Measurements from ENCODE around the gene MAP3K2. TPM values are rescaled to one million over a fixed set of nuclear protein-coding genes. Genes with fewer than 3 reads are reported as not detected.

MAP3K2 gene
- total RNA-seq, 1 donor from 2014 or later: 27.9 TPM

DNA sequence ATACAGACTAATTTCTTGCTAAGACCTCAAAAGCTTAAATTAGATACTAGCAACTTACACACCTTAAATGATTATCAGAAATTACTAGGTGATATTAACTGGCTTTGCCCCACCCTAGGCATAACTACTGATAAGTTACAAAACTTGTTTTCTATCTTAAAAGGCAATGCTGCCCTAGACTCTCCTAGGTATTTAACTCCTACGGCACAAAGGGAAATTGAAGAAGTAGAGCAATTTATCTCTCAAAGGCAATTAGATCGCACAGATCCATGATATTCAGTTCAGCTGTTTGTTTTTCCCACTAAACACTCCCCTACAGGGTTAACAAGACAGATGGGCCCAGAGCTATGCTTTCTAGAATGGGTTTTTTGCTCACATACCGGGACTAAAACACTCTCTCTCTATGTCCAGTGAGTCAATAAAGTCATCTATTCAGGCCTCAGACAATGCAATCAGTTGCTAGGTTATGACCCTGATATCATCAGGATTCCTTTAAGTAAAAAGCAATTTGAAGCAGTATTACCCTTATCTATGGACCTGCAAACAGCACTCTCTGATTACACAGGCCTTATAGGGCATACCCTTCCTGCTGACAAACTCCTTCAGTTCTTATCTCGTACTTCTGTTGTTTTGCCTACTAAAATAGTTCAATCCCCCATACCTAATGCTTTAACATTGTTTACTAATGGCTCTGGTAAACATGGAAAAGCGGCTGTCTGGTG lies 14.3 kb downstream of the MAP3K2 start:
- FAIRE-seq (no peak), DNase-seq (ENCODE audit: low read depth) (no peak)
- TF ChIP-seq, protein P1, sequence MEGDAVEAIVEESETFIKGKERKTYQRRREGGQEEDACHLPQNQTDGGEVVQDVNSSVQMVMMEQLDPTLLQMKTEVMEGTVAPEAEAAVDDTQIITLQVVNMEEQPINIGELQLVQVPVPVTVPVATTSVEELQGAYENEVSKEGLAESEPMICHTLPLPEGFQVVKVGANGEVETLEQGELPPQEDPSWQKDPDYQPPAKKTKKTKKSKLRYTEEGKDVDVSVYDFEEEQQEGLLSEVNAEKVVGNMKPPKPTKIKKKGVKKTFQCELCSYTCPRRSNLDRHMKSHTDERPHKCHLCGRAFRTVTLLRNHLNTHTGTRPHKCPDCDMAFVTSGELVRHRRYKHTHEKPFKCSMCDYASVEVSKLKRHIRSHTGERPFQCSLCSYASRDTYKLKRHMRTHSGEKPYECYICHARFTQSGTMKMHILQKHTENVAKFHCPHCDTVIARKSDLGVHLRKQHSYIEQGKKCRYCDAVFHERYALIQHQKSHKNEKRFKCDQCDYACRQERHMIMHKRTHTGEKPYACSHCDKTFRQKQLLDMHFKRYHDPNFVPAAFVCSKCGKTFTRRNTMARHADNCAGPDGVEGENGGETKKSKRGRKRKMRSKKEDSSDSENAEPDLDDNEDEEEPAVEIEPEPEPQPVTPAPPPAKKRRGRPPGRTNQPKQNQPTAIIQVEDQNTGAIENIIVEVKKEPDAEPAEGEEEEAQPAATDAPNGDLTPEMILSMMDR (IDR thresholded peaks at IDR 0.05; ENCODE audit: insufficient read depth, low read length, severe bottlenecking): no peak
- H3K36me3 ChIP-seq (ENCODE audit: control insufficient read depth, insufficient read depth, low read length): no peaks in the 10 kb centered on the region
- H3K27me3 ChIP-seq (ENCODE audit: control insufficient read depth, insufficient read depth, low read length): no peaks in the 10 kb centered on the region
- no peak overlapping the region for H3K4me3 ChIP-seq (ENCODE audit: low read depth, low read length)

DNA sequence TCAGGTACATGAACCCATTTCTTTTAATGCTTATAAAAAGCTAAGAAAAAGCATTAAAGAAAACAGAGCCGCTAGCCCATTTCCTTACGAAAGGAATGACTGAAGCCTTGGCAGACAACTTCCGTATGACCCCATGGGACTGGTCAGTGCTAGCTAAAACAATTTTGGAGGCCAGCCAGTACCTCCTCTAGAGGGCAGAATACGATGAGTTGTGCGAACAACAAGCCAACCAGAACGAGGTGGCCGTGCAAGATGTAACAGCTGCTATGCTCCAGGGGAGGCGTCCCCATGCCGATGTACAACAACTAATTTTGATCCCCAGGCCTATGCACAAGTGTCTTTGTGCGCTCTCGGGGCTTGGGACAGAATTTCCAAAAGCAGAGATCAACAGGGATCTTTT lies 16.7 kb downstream of the MAP3K2 start:
- TF ChIP-seq, protein P1 (IDR thresholded peaks at IDR 0.05; ENCODE audit: insufficient read depth, low read length, severe bottlenecking): no peak
- no peaks in the 10 kb centered on the region for H3K27me3 ChIP-seq (ENCODE audit: control insufficient read depth, insufficient read depth, low read length)
- H3K36me3 ChIP-seq (ENCODE audit: control insufficient read depth, insufficient read depth, low read length): no peaks in the 10 kb centered on the region
- no peak for FAIRE-seq
- no peak overlapping the region for H3K4me3 ChIP-seq (ENCODE audit: low read depth, low read length)
- DNase-seq (ENCODE audit: low read depth): no peak

DNA sequence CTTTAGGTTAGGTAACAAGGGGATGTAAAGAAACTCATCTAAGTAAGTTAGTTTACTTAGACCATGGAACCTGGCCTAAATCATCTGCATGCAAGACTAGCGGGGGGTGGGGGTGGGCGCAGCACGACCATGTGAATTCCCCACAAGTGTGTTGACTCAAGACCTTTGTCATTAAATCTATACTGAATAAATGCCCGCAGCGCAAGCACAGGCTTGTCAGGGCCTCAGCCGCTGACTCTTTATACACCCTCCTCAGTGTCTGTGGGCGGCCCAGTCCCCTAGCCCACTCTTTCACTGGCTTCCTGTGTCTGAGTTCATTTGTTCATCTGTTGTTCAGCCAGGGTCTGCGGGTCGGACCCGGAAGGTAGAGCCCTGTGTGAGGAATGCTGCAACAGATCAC lies 17.8 kb downstream of the MAP3K2 start:
- H3K27me3 ChIP-seq (ENCODE audit: control insufficient read depth, insufficient read depth, low read length): no peaks in the 10 kb centered on the region
- FAIRE-seq: no peak
- TF ChIP-seq, protein P1 (IDR thresholded peaks at IDR 0.05; ENCODE audit: insufficient read depth, low read length, severe bottlenecking): no peak
- H3K4me3 ChIP-seq (ENCODE audit: low read depth, low read length): no peak overlapping the region
- DNase-seq (ENCODE audit: low read depth): no peak
- H3K36me3 ChIP-seq (ENCODE audit: control insufficient read depth, insufficient read depth, low read length): no peaks in the 10 kb centered on the region

DNA sequence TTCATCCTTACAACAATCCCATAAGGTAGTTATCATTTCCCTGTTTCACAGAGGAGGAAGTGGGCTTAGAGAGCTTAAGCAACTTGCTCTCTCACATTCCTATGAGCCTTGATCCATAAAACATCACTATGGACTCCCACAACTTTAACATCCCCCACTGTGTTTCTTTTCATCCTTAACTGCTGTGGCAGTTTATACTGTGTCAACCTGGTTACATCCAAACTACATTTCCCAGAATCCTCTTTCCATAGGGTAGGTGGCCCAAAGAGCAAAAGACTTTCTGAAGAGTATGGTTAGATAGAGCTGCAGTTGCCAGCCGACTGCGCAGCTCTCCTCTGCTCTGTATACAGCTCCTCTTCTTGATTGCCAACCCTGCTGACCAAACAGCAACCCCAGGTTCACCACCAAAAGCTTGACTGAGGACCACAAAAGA lies 22.5 kb downstream of the MAP3K2 start:
- Histone ChIP-seq H3K27me3 (ENCODE audit: control insufficient read depth, insufficient read depth, low read length) (no peaks in the 10 kb centered on the region), H3K4me3 (ENCODE audit: low read depth, low read length) (no peak overlapping the region), H3K36me3 (ENCODE audit: control insufficient read depth, insufficient read depth, low read length) (no peaks in the 10 kb centered on the region)
- DNase-seq (ENCODE audit: low read depth) (no peak), FAIRE-seq (no peak)
- TF ChIP-seq, protein P1 (IDR thresholded peaks at IDR 0.05; ENCODE audit: insufficient read depth, low read length, severe bottlenecking): no peak

DNA sequence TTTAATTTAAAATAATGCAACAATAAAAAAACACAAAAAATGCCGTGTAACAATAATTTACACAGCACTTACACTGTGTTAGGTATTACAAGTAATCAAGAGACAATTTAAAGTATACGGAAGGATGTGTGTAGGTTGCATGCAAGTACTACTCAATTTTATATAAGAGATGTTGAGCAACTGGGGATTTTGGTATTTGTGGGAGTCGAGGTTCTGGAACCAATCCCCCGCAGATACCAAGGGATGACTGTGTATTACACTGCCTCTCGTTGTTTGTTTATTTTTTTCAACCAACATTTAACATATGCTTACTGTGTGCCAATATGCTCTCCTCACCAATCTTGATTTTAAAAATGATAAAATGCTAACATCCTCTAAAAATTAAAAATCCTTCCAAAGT lies 24.8 kb downstream of the MAP3K2 start:
- no peak for DNase-seq (ENCODE audit: low read depth)
- no peak for FAIRE-seq

More for the DNA sequence above, 24.8 kb downstream of the MAP3K2 start:
- Histone ChIP-seq H3K27me3 (ENCODE audit: control insufficient read depth, insufficient read depth, low read length) (no peaks in the 10 kb centered on the region), H3K36me3 (ENCODE audit: control insufficient read depth, insufficient read depth, low read length) (no peaks in the 10 kb centered on the region), H3K4me3 (ENCODE audit: low read depth, low read length) (no peak overlapping the region)
- TF ChIP-seq, protein P1 (IDR thresholded peaks at IDR 0.05; ENCODE audit: insufficient read depth, low read length, severe bottlenecking): no peak

Data from bronchial epithelial cell (primary cell).